BJ (cell line): ENCODE data around the gene COL23A1. TPM values are rescaled to one million over a fixed set of nuclear protein-coding genes. Genes with fewer than 3 reads are reported as not detected.

Experiments
- CTCF ChIA-PET: fragments of 350-600 bp; formaldehyde crosslinking; extraction: SDS; loops from one replicate; lab custom pipeline; 2021; ENCODE audit warnings: antibody characterized with exemption, inconsistent platforms; lab: Yijun Ruan, JAX
- POLR2A ChIA-PET: fragments of 300-600 bp; sonication (Branson Sonifier 250); formaldehyde crosslinking; extraction: SDS; loops from one replicate; lab custom pipeline; 2021; ENCODE audit warnings: antibody characterized with exemption; lab: Charles Lee
- DNase-seq: peaks from one replicate; pipeline ENCODE4 v3.0.0-alpha.2; 2011; ENCODE audit warnings: low read depth
- H3K27me3 ChIP-seq: 2 replicates; pipeline ENCODE4 v1.6.0; 2011; ENCODE audit warnings: low read length; ENCODE audit not compliant: control insufficient read depth, insufficient read depth
- H3K36me3 ChIP-seq: 2 replicates; pipeline ENCODE4 v1.5.1; 2011; ENCODE audit warnings: low read length; ENCODE audit not compliant: control insufficient read depth, insufficient read depth
- H3K4me3 ChIP-seq: 2 replicates; pipeline ENCODE4 v1.5.1; 2011; ENCODE audit warnings: low read depth, mild to moderate bottlenecking, control low read depth, low read length
- CTCF ChIP-seq: IDR thresholded peaks from 2 replicates; pipeline ENCODE4 v1.5.1; 2011; ENCODE audit warnings: low read depth, mild to moderate bottlenecking, control low read depth, inconsistent platforms, low read length, moderate library complexity; ENCODE audit not compliant: insufficient read depth
- polyA plus RNA-seq: library from polyadenylated mRNA; depleted of rRNA; stranded (reverse); fragments of >200 nt; gene quantifications from 2 replicates; pipeline ENCODE4 v1.2.3, GENCODE V29; 2011

The COL23A1 gene
- polyA plus RNA-seq, 1 experiment, result not detected

- no peak overlapping the region for H3K4me3 ChIP-seq
- DNase-seq, result no peak
- ChIA-PET POLR2A (no interaction called here), CTCF (no interaction called here)
- no peaks in the 10 kb centered on the region for H3K36me3 ChIP-seq
- H3K27me3 ChIP-seq, result no peaks in the 10 kb centered on the region
- TF ChIP-seq CTCF, result no peak
Observed at GRCh38 chr5:178545941-178546674, 44.1 kb downstream of the COL23A1 start.

- no peak overlapping the region for H3K4me3 ChIP-seq
- CTCF ChIA-PET, result no interaction called here
- H3K27me3 ChIP-seq, result no peaks in the 10 kb centered on the region
- POLR2A ChIA-PET, result no interaction called here
- TF ChIP-seq CTCF, result no peak
- no peaks in the 10 kb centered on the region for H3K36me3 ChIP-seq
- DNase-seq, result no peak
Observed at GRCh38 chr5:178545176-178545575, 45.0 kb downstream of the COL23A1 start.

GRCh38 chr5:178544166-178544834 lies 45.9 kb downstream of the COL23A1 start:
- ChIA-PET POLR2A (no interaction called here), CTCF (no interaction called here)
- Histone ChIP-seq H3K4me3 (no peak overlapping the region), H3K27me3 (no peaks in the 10 kb centered on the region), H3K36me3 (no peaks in the 10 kb centered on the region)
- no peak for DNase-seq
- no peak for TF ChIP-seq CTCF

- ChIA-PET POLR2A (no interaction called here), CTCF (interaction anchor here (0.7 kb wide), 1 partner anchor 292 kb away, joined by 4 read pairs; no protein-coding TSS in a partner anchor)
- H3K36me3 ChIP-seq, result no peaks in the 10 kb centered on the region
- no peak overlapping the region for H3K4me3 ChIP-seq
- TF ChIP-seq CTCF, result no peak
- DNase-seq, result no peak
- H3K27me3 ChIP-seq, result no peaks in the 10 kb centered on the region
Observed at GRCh38 chr5:178542455-178542854, 47.7 kb downstream of the COL23A1 start.

- Histone ChIP-seq H3K36me3 (no peaks in the 10 kb centered on the region), H3K4me3 (no peak overlapping the region), H3K27me3 (no peaks in the 10 kb centered on the region)
- DNase-seq, result no peak
- ChIA-PET POLR2A (no interaction called here), CTCF (no interaction called here)
- no peak for TF ChIP-seq CTCF
Observed at GRCh38 chr5:178540526-178540925, 49.7 kb downstream of the COL23A1 start.
